HPDE6-E6E7 (cell line): ENCODE results near the gene CENPP.

ENCODE experiments used
- DNase-seq: peaks from one replicate; pipeline ENCODE4 v3.0.0; 2011; ENCODE audit warnings: missing footprints; ENCODE audit errors: extremely low spot score

Gene CENPP

GRCh38 chr9:92656537-92656925 lies 330.8 kb downstream of the CENPP start:
- no peak for DNase-seq

GRCh38 chr9:92657296-92658094 lies 331.7 kb downstream of the CENPP start:
- no peak for DNase-seq

- DNase-seq: no peak
Measured at GRCh38 chr9:92658176-92658575, 332.4 kb downstream of the CENPP start.

GRCh38 chr9:92658611-92659010 lies 332.9 kb downstream of the CENPP start:
- DNase-seq: no peak

- no peak for DNase-seq
Measured at GRCh38 chr9:92659601-92660000, 333.8 kb downstream of the CENPP start.

- no peak for DNase-seq
Measured at GRCh38 chr9:92660266-92660665, 334.5 kb downstream of the CENPP start.

GRCh38 chr9:92661127-92661526 lies 335.4 kb downstream of the CENPP start:
- no peak for DNase-seq

GRCh38 chr9:92661743-92662142 lies 336.0 kb downstream of the CENPP start:
- DNase-seq: no peak

GRCh38 chr9:92663126-92663525 lies 337.4 kb downstream of the CENPP start:
- DNase-seq: no peak

- DNase-seq: no peak
Measured at GRCh38 chr9:92663951-92664350, 338.2 kb downstream of the CENPP start.

GRCh38 chr9:92664394-92665152 lies 338.8 kb downstream of the CENPP start:
- DNase-seq: no peak

- no peak for DNase-seq
Measured at GRCh38 chr9:92665836-92666235, 340.1 kb downstream of the CENPP start.

- DNase-seq: no peak
Measured at GRCh38 chr9:92666236-92666635, 340.5 kb downstream of the CENPP start.

GRCh38 chr9:92666912-92667532 lies 341.3 kb downstream of the CENPP start:
- no peak for DNase-seq

- DNase-seq: peak; percentile 76
Measured at GRCh38 chr9:92668746-92669526, 343.2 kb downstream of the CENPP start.

GRCh38 chr9:92669527-92669889 lies 343.8 kb downstream of the CENPP start:
- DNase-seq: no peak
